Endothelial cell of umbilical vein (primary cell): ENCODE data around the gene ABCA2. TPM values are rescaled to one million over a fixed set of nuclear protein-coding genes. Genes with fewer than 3 reads are reported as not detected.

Experiments
- BruUV-seq: library from RNA; stranded (reverse); fragments of 400-500 nt; replicated peaks from 2 replicates; lab custom pipeline; 2021; lab: Mats Ljungman, UMichigan
- CTCF ChIA-PET: fragments of 300-600, 350-600 bp; sonication (Branson Sonifier 250); formaldehyde crosslinking; loops from one replicate; lab custom pipeline; 2021; ENCODE audit warnings: antibody characterized with exemption, inconsistent platforms; lab: Charles Lee
- POLR2A ChIA-PET: fragments of 300-600, 350-600 bp; sonication (Branson Sonifier 250); formaldehyde crosslinking; loops from one replicate; lab custom pipeline; 2021; ENCODE audit warnings: antibody characterized with exemption, inconsistent platforms; lab: Charles Lee
- DNase-seq: peaks from one replicate; pipeline ENCODE4 v3.0.0-alpha.2; 2011; ENCODE audit warnings: low read depth, low spot score
- FAIRE-seq: peaks from 2 replicates; lab custom pipeline; 2011; peaks lifted over from hg19 to GRCh38; lab: Jason Lieb, UNC
- H2AFZ ChIP-seq: 2 replicates; pipeline ENCODE4 v1.6.0; 2012; ENCODE audit warnings: low read depth, low read length, control low read depth, inconsistent platforms
- H3K27ac ChIP-seq: 2 replicates; pipeline ENCODE4 v1.5.1; 2011; ENCODE audit warnings: low read depth, mild to moderate bottlenecking, control low read depth, low read length, moderate library complexity; ENCODE audit not compliant: insufficient read depth
- H3K27me3 ChIP-seq, 2 experiments: 2 replicates each; pipeline versions ENCODE4 v1.6.0 to v1.6.1; 2011; ENCODE audit warnings: low read length in 2 of 2, mixed read lengths in 1 of 2; ENCODE audit not compliant: control insufficient read depth in 2 of 2, insufficient read depth in 2 of 2
- H3K36me3 ChIP-seq, 2 experiments: 2 replicates in 1 of 2; 3 replicates in 1 of 2; pipeline ENCODE4 v1.5.1; 2011; ENCODE audit warnings: low read length in 2 of 2, mild to moderate bottlenecking in 1 of 2, moderate library complexity in 1 of 2; ENCODE audit not compliant: control insufficient read depth in 2 of 2, insufficient read depth in 2 of 2; ENCODE audit errors: extremely low read depth in 1 of 2
- H3K4me1 ChIP-seq: 3 replicates; pipeline ENCODE4 v1.5.1; 2011; ENCODE audit warnings: mild to moderate bottlenecking, low read length; ENCODE audit not compliant: control insufficient read depth, insufficient read depth; ENCODE audit errors: extremely low read depth
- H3K4me2 ChIP-seq: 2 replicates; pipeline ENCODE4 v1.6.1; 2011; ENCODE audit warnings: low read length, control low read depth, mixed read lengths; ENCODE audit not compliant: insufficient read depth
- H3K4me3 ChIP-seq, 3 experiments: fragments of 200-600 bp in 1 of 3; sonication (generic), shearing (Covaris generic) in 1 of 3; replicated peaks in 1 of 3; 2 replicates each; pipeline ENCODE4 v1.5.1; 2011 to 2016; ENCODE audit warnings: control low read depth in 3 of 3, low read length in 3 of 3, mild to moderate bottlenecking in 2 of 3, inconsistent platforms in 1 of 3, low read depth in 1 of 3, moderate library complexity in 1 of 3; ENCODE audit not compliant: insufficient read depth in 1 of 3
- H3K79me2 ChIP-seq: 2 replicates; pipeline ENCODE4 v1.6.0; 2012; ENCODE audit warnings: low read length, inconsistent platforms; ENCODE audit not compliant: control insufficient read depth, insufficient read depth
- H3K9ac ChIP-seq: replicated peaks from 2 replicates; pipeline ENCODE3; 2011; ENCODE audit warnings: low read length, control low read depth; ENCODE audit not compliant: insufficient read depth; ENCODE audit errors: extremely low read depth
- H3K9me1 ChIP-seq: replicated peaks from 3 replicates; pipeline ENCODE4 v1.6.0; 2011; ENCODE audit warnings: mild to moderate bottlenecking, low read length; ENCODE audit not compliant: control insufficient read depth, insufficient read depth; ENCODE audit errors: extremely low read depth
- H3K9me3 ChIP-seq: replicated peaks from 2 replicates; pipeline ENCODE4 v1.5.1; 2012; ENCODE audit warnings: low read length, inconsistent platforms; ENCODE audit not compliant: control insufficient read depth, insufficient read depth
- H4K20me1 ChIP-seq: replicated peaks from 2 replicates; pipeline ENCODE3; 2011; ENCODE audit warnings: mild to moderate bottlenecking, low read length; ENCODE audit not compliant: control insufficient read depth, insufficient read depth; ENCODE audit errors: extremely low read depth
- EZH2 ChIP-seq: IDR thresholded peaks from 2 replicates; pipeline ENCODE4 v1.6.1; 2012; ENCODE audit warnings: borderline replicate concordance, low read depth, mild to moderate bottlenecking, moderate library complexity, low read length, inconsistent platforms; ENCODE audit not compliant: severe bottlenecking
- FOS ChIP-seq: IDR thresholded peaks from 2 replicates; pipeline ENCODE4 v1.6.1; 2011; ENCODE audit warnings: mild to moderate bottlenecking, low read length, moderate library complexity, borderline replicate concordance; ENCODE audit not compliant: insufficient read depth
- GATA2 ChIP-seq: IDR thresholded peaks from 2 replicates; pipeline ENCODE4 v1.7.0; 2011; ENCODE audit warnings: low read depth, mild to moderate bottlenecking, moderate library complexity, mixed read lengths, low read length; ENCODE audit not compliant: insufficient read length, insufficient read depth
- JUN ChIP-seq: IDR thresholded peaks from 2 replicates; pipeline ENCODE4 v1.6.1; 2011; ENCODE audit warnings: borderline replicate concordance, low read depth; ENCODE audit not compliant: insufficient read length, insufficient read depth
- MYC ChIP-seq: IDR thresholded peaks from one replicate; pipeline ENCODE4 v1.6.1; 2011; ENCODE audit warnings: mild to moderate bottlenecking, low read depth, low read length
- POLR2A ChIP-seq: IDR thresholded peaks from 2 replicates; pipeline ENCODE4 v1.6.1; 2012; ENCODE audit warnings: low read depth, mild to moderate bottlenecking, control low read depth, low read length
- POLR2AphosphoS5 ChIP-seq: IDR thresholded peaks from 2 replicates; pipeline ENCODE4 v1.6.1; 2012; ENCODE audit warnings: low read depth, mild to moderate bottlenecking, control low read depth, low read length, moderate library complexity; ENCODE audit not compliant: insufficient read depth
- dilution Hi-C: fragments of 300-500 bp; cut with MboI; formaldehyde crosslinking; loops from one replicate; pipeline ENCODE4 v1.15.0; 2019; ENCODE audit warnings: low sequenced_read_pairs; ENCODE audit not compliant: extremely low pct_ligation_motif_present
- intact Hi-C: fragments of 100-400 bp; cut with micrococcal nuclease; formaldehyde crosslinking; loops from one replicate; pipeline ENCODE4 v1.10.0; 2022
- polyA plus RNA-seq, 4 experiments: library from polyadenylated mRNA; depleted of rRNA in 3 of 4; stranded (reverse) in 3 of 4; unstranded in 1 of 4; fragments of >200 nt; gene quantifications; 2 replicates each; pipeline versions ENCODE4 v1.2.1 to v1.2.3, GENCODE V29; 2011 to 2012; ENCODE audit warnings: missing spikeins in 1 of 4
- total RNA-seq: library from RNA; stranded (reverse); gene quantifications from 2 replicates; pipeline ENCODE4 v1.2.3, GENCODE V29; 2021
- TF ChIP-seq, protein P1 (sequence below): IDR thresholded peaks from 2 replicates; pipeline ENCODE4 v1.6.1; 2011; ENCODE audit not compliant: insufficient read depth, insufficient read length
- TF ChIP-seq, protein P2 (sequence below), 2 donors: IDR thresholded peaks; 1 replicate in 1 of 2; 2 replicates in 1 of 2; pipeline ENCODE4 v1.5.1; 2011; ENCODE audit warnings: low read length in 2 of 2, mild to moderate bottlenecking in 2 of 2, moderate library complexity in 2 of 2, control low read depth in 1 of 2, inconsistent platforms in 1 of 2, low read depth in 1 of 2; ENCODE audit not compliant: insufficient read depth in 1 of 2; ENCODE audit errors: extremely low read depth in 1 of 2

The ABCA2 gene
- total and polyA plus RNA-seq, 2 donors (not counting 3 experiments of a cell fraction or from before 2014, with no cell fraction given), result 20.0 to 29.1 TPM

DNA sequence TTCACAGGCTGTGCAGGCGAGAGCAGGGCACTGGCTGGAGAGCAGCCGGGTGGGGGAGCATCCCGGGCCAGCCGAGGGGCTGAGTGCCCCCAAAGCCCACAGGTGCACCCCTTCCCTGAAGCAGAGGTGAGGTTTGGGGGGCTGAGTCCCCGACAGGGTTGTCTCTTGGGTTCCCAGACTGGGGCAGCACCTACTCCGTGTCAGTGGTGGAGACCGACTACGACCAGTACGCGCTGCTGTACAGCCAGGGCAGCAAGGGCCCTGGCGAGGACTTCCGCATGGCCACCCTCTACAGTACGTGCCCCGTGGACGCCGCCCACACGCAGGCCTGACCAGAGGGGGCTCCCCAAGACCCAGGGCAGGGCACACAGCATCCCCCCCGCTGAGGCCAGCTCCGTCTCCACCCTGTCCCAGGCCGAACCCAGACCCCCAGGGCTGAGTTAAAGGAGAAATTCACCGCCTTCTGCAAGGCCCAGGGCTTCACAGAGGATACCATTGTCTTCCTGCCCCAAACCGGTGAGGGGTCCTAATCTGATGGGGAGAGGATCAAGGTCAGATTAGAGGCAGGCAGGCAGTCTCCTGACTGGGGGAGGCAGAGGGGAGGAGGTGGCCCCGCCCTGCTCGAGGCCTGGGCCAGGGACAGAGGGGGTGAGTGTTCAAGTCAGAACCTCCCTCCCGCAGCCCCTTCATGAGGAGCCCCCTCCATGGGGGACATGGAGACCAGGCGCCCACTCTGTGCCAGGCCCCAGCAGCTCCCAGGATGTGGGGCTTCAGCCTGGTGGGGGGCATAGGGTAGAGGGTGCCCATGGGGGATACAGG lies 48.1 kb downstream of the ABCA2 start:
- Histone ChIP-seq H3K4me1 (peaks cover 4% of the 10 kb centered on the region), H3K4me2 (no peak overlapping the region), H3K9me3 (no peaks in the 10 kb centered on the region), H3K36me3 (no peaks in the 10 kb centered on the region), H4K20me1 (no peaks in the 10 kb centered on the region), H3K79me2 (no peaks in the 10 kb centered on the region), H3K9me1 (no peaks in the 10 kb centered on the region), H3K4me3 (no peak overlapping the region), H2AFZ (no peak overlapping the region), H3K27me3 (peaks cover 2 to 3% of the 10 kb centered on the region in 2 experiments), H3K27ac (no peak overlapping the region), H3K9ac (no peak overlapping the region)
- ChIA-PET CTCF (no interaction called here), POLR2A (no interaction called here)
- TF ChIP-seq, protein P1, sequence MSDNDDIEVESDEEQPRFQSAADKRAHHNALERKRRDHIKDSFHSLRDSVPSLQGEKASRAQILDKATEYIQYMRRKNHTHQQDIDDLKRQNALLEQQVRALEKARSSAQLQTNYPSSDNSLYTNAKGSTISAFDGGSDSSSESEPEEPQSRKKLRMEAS, result no peak
- TF ChIP-seq FOS (no peak), MYC (no peak)
- dilution Hi-C loops, result no loop called here
- no peak for DNase-seq
- intact Hi-C loops, result loop anchor here (2.0 kb wide), 2 partner anchors 29 to 49 kb away; partner anchors contain the start of gene ABCA2
- no TSS peak for BruUV-seq
- FAIRE-seq, result no peak

DNA sequence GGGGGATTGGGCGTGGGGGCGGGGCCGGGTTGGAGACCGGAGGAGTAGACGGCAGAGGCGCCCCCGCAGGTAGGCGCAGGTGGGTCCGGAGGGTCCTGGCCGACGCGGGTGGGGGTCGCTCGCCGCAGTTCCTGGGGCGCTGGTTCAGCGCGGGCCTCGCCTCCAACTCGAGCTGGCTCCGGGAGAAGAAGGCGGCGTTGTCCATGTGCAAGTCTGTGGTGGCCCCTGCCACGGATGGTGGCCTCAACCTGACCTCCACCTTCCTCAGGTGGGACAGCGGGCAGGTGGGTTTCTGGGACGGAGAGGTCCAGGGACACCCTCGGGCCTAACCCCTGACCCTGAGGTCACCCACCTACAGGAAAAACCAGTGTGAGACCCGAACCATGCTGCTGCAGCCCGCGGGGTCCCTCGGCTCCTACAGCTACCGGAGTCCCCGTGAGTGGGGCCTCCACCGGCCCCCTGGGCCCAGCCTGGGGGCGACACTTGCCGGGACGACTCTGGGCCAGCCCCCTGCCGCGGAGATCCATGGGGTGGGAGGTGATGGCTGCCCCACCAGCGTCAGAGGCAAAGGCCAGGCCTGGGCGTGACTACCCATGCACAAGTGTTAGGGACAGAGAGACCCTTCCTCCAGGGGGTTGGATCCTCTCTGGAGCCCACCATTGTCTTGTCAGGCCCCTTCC lies 49.0 kb downstream of the ABCA2 start:
- POLR2A ChIA-PET, result interaction anchor here (0.6 to 1.0 kb wide), 2 partner anchors 13 to 151 kb away, joined by 3 read pairs; partner anchors contain the start of gene PAXX
- no peak overlapping the region for H3K4me2 ChIP-seq

More for the DNA sequence above, 49.0 kb downstream of the ABCA2 start:
- no peak overlapping the region for H3K4me3 ChIP-seq
- TF ChIP-seq, protein P1, result no peak
- TF ChIP-seq EZH2 (no peak), FOS (no peak), JUN (no peak), POLR2A (no peak), MYC (no peak), POLR2AphosphoS5 (no peak), GATA2 (no peak)
- TF ChIP-seq, protein P2, sequence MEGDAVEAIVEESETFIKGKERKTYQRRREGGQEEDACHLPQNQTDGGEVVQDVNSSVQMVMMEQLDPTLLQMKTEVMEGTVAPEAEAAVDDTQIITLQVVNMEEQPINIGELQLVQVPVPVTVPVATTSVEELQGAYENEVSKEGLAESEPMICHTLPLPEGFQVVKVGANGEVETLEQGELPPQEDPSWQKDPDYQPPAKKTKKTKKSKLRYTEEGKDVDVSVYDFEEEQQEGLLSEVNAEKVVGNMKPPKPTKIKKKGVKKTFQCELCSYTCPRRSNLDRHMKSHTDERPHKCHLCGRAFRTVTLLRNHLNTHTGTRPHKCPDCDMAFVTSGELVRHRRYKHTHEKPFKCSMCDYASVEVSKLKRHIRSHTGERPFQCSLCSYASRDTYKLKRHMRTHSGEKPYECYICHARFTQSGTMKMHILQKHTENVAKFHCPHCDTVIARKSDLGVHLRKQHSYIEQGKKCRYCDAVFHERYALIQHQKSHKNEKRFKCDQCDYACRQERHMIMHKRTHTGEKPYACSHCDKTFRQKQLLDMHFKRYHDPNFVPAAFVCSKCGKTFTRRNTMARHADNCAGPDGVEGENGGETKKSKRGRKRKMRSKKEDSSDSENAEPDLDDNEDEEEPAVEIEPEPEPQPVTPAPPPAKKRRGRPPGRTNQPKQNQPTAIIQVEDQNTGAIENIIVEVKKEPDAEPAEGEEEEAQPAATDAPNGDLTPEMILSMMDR (IDR thresholded peaks at IDR 0.05; ENCODE audit: extremely low read depth in 1 of 2, insufficient read depth in 1 of 2, low read depth in 1 of 2, low read length in 2 of 2), result no peak
- H3K4me1 ChIP-seq, result peaks cover 4% of the 10 kb centered on the region
- DNase-seq (no peak), FAIRE-seq (no peak)
- no peaks in the 10 kb centered on the region for H3K27me3 ChIP-seq
- H3K9me1 ChIP-seq, result no peaks in the 10 kb centered on the region
- H3K79me2 ChIP-seq, result no peaks in the 10 kb centered on the region
- intact Hi-C loops, result loop anchor here (1.0 to 2.0 kb wide), 3 partner anchors 13 to 50 kb away; partner anchors contain the start of genes ABCA2 and PAXX
- H2AFZ ChIP-seq, result no peak overlapping the region
- dilution Hi-C loops, result no loop called here
- no TSS peak for BruUV-seq
- H4K20me1 ChIP-seq, result no peaks in the 10 kb centered on the region
- CTCF ChIA-PET, result interaction anchor here (0.8 to 1.4 kb wide), 4 partner anchors 15 to 56 kb away, joined by 3 to 10 read pairs (median 6); no protein-coding TSS in a partner anchor
- no peak overlapping the region for H3K27ac ChIP-seq
- H3K9me3 ChIP-seq, result no peaks in the 10 kb centered on the region
- no peak overlapping the region for H3K9ac ChIP-seq
- no peaks in the 10 kb centered on the region for H3K36me3 ChIP-seq
